ENCODE data around the gene TSPAN15. TPM values are rescaled to one million over a fixed set of nuclear protein-coding genes. Genes with fewer than 3 reads are reported as not detected.

Gene TSPAN15
- 1 to 10 TPM; 1.3 to 1.9 TPM for total RNA-seq

DNA sequence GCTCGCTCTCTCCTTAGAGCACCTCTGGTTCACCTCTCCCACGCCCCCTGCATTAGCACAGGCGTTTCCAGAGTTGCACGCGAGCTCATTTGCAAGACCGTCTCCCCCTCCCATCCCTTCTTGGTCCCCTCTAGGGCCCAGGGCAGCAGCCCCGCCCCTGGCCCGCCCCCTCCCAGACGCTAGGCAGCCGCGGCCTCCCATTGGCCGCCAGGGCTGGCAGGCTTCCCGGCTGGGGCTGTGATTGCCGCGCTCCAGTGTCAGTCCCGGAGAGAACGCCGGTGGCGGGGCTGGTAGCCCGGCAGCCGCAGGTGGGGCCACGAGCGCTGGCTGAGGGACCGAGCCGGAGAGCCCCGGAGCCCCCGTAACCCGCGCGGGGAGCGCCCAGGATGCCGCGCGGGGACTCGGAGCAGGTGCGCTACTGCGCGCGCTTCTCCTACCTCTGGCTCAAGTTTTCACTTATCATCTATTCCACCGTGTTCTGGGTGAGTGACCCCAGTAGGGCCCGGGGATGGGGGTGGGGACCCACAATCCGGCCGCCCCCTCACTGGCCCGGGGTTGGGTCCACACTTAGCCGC is at the start of gene TSPAN15:
TSS of gene TSPAN15 (plus strand) at position 257 of the 575 bp plus-strand sequence. CDS start at position 387, 130 bp downstream.
- Mint-ChIP-seq H3K9me3 (no peaks in the 10 kb centered on the region), H3K36me3 (no peaks in the 10 kb centered on the region), H3K27ac (no peak within 1 kb of the TSS)
- DNase-seq (ENCODE audit: low spot score in 2 of 2) (peak; percentile 80 to 84), ATAC-seq (peak; percentile 96 to 97)

GRCh38 chr10:69402386-69402785 is 48.9 kb upstream of the TSPAN15 start:
- ATAC-seq (no peak), DNase-seq (ENCODE audit: low spot score in 2 of 2) (no peak)
- no peaks in the 10 kb centered on the region for H3K9me3 Mint-ChIP-seq
- peak overlapping the region in 1 of 2 donors; percentile 91 for H3K27ac Mint-ChIP-seq
- H3K36me3 Mint-ChIP-seq: peaks cover 9 to 27% of the 10 kb centered on the region in 2 donors

DNA sequence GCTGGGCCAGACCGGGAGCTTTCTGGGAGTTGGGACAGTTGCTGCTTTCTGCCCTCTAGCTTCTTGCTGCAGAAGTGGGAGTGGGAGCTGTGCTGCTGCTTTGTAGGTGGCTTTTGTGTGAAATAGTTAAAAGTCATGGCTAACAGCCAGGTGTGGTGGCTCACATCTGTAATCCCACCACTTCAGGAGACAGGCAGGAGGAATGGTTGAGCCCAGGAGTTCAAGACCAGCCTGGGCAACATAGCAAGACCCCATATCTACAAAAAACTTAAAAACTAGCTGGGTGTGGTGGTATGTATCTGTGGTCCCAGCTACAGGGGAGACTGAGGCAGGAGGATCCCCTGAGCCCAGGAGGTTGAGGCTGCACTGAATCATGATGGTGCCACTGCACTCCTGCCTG is 48.2 kb upstream of the TSPAN15 start:
- DNase-seq (ENCODE audit: low spot score in 2 of 2): no peak
- H3K9me3 Mint-ChIP-seq: no peaks in the 10 kb centered on the region
- no peak overlapping the region for H3K27ac Mint-ChIP-seq
- H3K36me3 Mint-ChIP-seq: peaks cover 9 to 27% of the 10 kb centered on the region in 2 donors
- ATAC-seq: no peak

GRCh38 chr10:69403519-69403918 is 47.7 kb upstream of the TSPAN15 start:
- DNase-seq (ENCODE audit: low spot score in 2 of 2): no peak
- Mint-ChIP-seq H3K9me3 (no peaks in the 10 kb centered on the region), H3K27ac (no peak overlapping the region), H3K36me3 (peaks cover 9 to 24% of the 10 kb centered on the region in 2 donors)
- no peak for ATAC-seq

- Mint-ChIP-seq H3K9me3 (no peaks in the 10 kb centered on the region), H3K36me3 (peaks cover 9 to 16% of the 10 kb centered on the region in 2 donors), H3K27ac (peak overlapping the region in 1 of 2 donors; percentile 52)
- no peak for ATAC-seq
- DNase-seq (ENCODE audit: low spot score in 2 of 2): no peak
Observed at GRCh38 chr10:69404786-69405185, 46.5 kb upstream of the TSPAN15 start.

GRCh38 chr10:69405221-69405620 is 46.0 kb upstream of the TSPAN15 start:
- ATAC-seq (no peak), DNase-seq (ENCODE audit: low spot score in 2 of 2) (no peak)
- H3K9me3 Mint-ChIP-seq: no peaks in the 10 kb centered on the region
- no peak overlapping the region for H3K27ac Mint-ChIP-seq
- peaks cover 9 to 16% of the 10 kb centered on the region in 2 donors for H3K36me3 Mint-ChIP-seq

DNA sequence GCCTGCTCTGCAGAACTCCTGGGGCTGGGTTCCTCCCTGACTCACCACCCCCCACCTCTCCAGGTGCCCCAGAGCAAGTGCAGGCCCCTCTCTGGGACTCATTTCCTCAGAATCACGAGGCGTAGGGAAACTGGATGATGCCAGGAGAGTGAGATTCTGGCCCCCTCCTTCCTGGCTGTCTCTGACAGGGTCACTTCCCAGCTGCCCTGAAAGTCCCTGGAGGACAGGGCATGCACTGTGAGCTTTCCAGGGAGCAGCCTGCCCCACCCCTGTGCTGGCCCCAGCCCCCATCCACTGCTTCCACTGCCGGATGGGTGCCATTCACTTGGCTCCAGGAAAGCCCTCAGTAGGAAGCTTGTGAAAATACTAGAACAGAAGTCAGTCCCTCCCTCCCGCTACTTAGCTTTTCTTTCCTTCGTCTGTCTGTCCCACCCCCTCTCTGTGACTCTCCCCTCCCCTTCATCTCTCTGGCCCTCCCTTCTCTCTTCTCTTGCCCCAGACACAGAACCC is 44.9 kb upstream of the TSPAN15 start:
- Mint-ChIP-seq H3K9me3 (no peaks in the 10 kb centered on the region), H3K27ac (peak overlapping the region; percentile 18 to 81), H3K36me3 (peaks cover 3 to 8% of the 10 kb centered on the region in 2 donors)
- DNase-seq (ENCODE audit: low spot score in 2 of 2) (no peak), ATAC-seq (no peak)

GRCh38 chr10:69406816-69407580 is 44.3 kb upstream of the TSPAN15 start:
- Mint-ChIP-seq H3K27ac (peak overlapping the region in 1 of 2 donors; percentile 81), H3K36me3 (peaks cover 0 to 5% of the 10 kb centered on the region in 2 donors), H3K9me3 (no peaks in the 10 kb centered on the region)
- no peak for ATAC-seq
- no peak for DNase-seq (ENCODE audit: low spot score in 2 of 2)

DNA sequence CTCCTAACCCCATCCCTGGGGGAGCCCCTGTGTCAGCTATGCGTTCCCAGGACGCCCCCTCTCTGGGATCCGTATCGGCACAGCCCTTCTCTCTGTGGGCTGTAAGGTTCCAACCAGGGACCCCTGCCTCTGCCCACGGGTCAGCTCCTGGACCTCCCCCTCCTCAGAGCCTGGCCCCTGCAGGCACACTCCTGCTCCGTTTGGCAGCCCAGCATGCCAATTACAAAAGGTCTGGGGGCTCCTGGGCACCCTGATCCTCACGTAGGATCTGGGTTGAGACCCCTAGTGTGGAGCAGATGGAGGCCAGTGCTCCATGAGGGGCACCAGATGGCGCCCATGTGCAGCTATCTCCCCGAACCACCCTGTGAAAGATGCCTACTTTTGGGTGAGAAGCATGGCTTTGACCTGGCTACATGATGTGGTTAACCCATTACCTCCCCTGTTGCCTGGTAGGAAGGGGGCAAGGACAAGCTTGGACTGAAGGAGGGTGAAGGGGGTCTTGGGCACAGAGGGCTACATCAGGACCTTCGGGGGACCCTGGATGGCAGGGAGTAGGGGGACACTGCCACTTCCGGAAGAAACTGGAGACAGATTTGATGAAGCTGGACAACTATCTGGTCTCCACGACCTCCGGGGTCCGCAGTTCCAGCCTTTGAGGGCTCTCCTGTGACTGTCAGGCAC is 43.5 kb upstream of the TSPAN15 start:
- ATAC-seq: no peak
- H3K9me3 Mint-ChIP-seq: no peaks in the 10 kb centered on the region

DNA sequence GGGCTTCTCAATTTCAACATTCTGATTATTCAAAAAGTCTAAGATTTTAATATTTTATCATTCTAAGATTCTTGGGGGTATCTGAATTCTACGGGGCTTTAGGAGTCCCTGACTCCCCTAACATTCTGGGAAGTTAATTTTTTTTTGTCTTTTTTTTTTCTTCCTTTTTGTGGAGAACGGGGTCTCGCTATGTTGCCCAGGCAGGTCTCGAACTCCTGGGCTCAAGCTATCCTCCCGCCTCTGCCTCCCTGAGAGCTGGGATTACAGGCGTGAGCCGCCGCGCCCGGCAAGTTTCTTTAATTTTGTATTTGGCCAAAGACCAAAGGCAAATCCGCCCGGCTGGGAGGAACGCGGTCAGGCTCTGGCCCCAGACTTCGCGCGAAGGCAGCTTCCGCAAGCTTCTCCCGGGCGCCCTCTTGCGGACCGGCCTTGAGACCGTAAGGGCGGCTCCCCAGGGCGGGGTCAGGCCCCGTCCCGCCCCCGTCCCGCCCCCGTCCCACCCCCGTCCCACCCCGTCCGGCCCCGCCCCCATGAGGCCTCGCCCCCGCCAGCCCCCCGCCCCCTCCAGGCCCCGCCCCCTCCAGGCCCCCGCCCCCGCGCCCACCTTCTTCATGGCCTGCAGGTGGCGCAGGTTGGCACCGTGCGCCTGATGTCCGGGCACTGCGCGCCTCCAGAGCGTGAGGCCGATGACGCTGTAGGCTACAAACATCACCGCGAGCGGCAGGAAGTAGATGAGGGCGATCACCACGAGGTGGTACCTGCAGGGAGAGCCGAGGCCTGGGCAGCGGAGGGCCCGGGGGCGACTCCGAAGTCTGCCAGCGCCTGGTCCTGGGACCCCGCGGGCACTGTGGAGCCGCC is 42.7 kb upstream of the TSPAN15 start:
- Mint-ChIP-seq H3K9me3 (no peaks in the 10 kb centered on the region), H3K27ac (peak overlapping the region; percentile 81 to 95), H3K36me3 (no peaks in the 10 kb centered on the region)
- DNase-seq (ENCODE audit: low spot score in 2 of 2): peak; percentile 92
- peak; percentile 87 to 97 for ATAC-seq

More for the DNA sequence above, 43.5 kb upstream of the TSPAN15 start:
- Mint-ChIP-seq H3K36me3 (no peaks in the 10 kb centered on the region), H3K27ac (peak overlapping the region in 1 of 2 donors; percentile 81)
- DNase-seq (ENCODE audit: low spot score in 2 of 2): no peak

DNA sequence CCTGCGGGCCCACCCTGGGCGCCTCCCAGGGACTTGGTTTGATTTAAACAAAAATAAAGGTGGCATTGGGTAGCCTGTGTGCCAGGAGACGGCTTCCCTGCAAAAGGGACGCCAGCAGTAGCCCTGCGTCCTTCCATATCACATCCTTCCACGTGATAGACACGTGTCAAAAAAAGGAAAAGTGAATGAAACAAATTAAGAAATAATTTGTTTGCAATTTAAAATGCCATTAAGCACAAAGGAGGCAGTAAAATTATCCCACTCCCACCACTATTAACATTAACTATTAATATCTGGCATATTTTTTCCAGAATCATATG is 42.1 kb upstream of the TSPAN15 start:
- H3K9me3 Mint-ChIP-seq: no peaks in the 10 kb centered on the region
- no peaks in the 10 kb centered on the region for H3K36me3 Mint-ChIP-seq
- H3K27ac Mint-ChIP-seq: peak overlapping the region in 1 of 2 donors; percentile 81
- DNase-seq (ENCODE audit: low spot score in 2 of 2) (no peak), ATAC-seq (no peak)

DNA sequence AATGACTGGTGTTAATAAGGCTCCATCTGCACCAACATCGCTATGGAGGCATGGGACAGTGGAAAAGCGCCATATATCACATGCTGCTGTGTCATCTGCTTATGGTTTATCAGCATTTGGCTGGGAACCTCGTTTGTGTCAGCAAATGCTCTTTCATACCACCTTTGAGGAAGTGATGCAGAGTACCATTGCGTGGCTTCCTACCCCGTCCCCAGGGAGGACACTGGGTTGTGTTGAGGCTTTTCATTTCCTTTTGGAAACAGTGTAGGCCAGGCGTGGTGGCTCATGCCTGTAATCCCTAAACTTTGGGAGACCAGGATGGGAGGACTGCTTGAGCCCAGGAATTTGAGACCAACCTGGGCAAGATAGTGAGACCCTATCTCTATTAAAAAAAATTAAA is 41.3 kb upstream of the TSPAN15 start:
- Mint-ChIP-seq H3K27ac (no peak overlapping the region), H3K36me3 (no peaks in the 10 kb centered on the region), H3K9me3 (no peaks in the 10 kb centered on the region)
- DNase-seq (ENCODE audit: low spot score in 2 of 2) (no peak), ATAC-seq (no peak)

GRCh38 chr10:69410487-69410886 is 40.8 kb upstream of the TSPAN15 start:
- ATAC-seq (no peak), DNase-seq (ENCODE audit: low spot score in 2 of 2) (no peak)
- no peak overlapping the region for H3K27ac Mint-ChIP-seq
- no peaks in the 10 kb centered on the region for H3K9me3 Mint-ChIP-seq
- H3K36me3 Mint-ChIP-seq: no peaks in the 10 kb centered on the region

GRCh38 chr10:69411476-69411875 is 39.8 kb upstream of the TSPAN15 start:
- H3K9me3 Mint-ChIP-seq: no peaks in the 10 kb centered on the region
- no peaks in the 10 kb centered on the region for H3K36me3 Mint-ChIP-seq
- ATAC-seq (no peak), DNase-seq (ENCODE audit: low spot score in 2 of 2) (no peak)
- H3K27ac Mint-ChIP-seq: peak overlapping the region in 1 of 2 donors; percentile 88

GRCh38 chr10:69412232-69412790 is 39.0 kb upstream of the TSPAN15 start:
- no peak for DNase-seq (ENCODE audit: low spot score in 2 of 2)
- no peaks in the 10 kb centered on the region for H3K36me3 Mint-ChIP-seq
- peak overlapping the region in 1 of 2 donors; percentile 19 for H3K27ac Mint-ChIP-seq
- no peak for ATAC-seq
- no peaks in the 10 kb centered on the region for H3K9me3 Mint-ChIP-seq

GRCh38 chr10:69413221-69413865 is 37.9 kb upstream of the TSPAN15 start:
- no peaks in the 10 kb centered on the region for H3K9me3 Mint-ChIP-seq
- H3K36me3 Mint-ChIP-seq: no peaks in the 10 kb centered on the region
- DNase-seq (ENCODE audit: low spot score in 2 of 2) (peak in 1 of 2 donors; percentile 41), ATAC-seq (peak in 1 of 2 donors; percentile 22)
- H3K27ac Mint-ChIP-seq: no peak overlapping the region
